Ovary (tissue), 9 donors: ENCODE measurements around the gene CCN6. TPM values are rescaled to one million over a fixed set of nuclear protein-coding genes. Genes with fewer than 3 reads are reported as not detected.

Experiments used
- DNase-seq, 5 donors: peaks; one replicate each; pipeline ENCODE4 v3.0.0-alpha.2; 2019 to 2020
- H3K27ac ChIP-seq, 2 donors: fragments of 200-600 bp; one replicate each; pipeline versions ENCODE4 v1.5.1 to v1.8.0; 2019 to 2022
- H3K27me3 ChIP-seq: fragments of 200-600 bp; one replicate; pipeline ENCODE4 v1.8.0; 2022
- H3K36me3 ChIP-seq: fragments of 200-600 bp; sonication (generic); one replicate; pipeline ENCODE4 v1.5.1; 2019
- H3K4me1 ChIP-seq: one replicate; pipeline ENCODE4 v1.8.1; 2013; ENCODE audit warnings: mild to moderate bottlenecking, moderate library complexity; ENCODE audit not compliant: insufficient read depth
- H3K4me3 ChIP-seq: fragments of 200-600 bp; sonication (generic); one replicate; pipeline ENCODE4 v1.5.1; 2017
- H3K9me3 ChIP-seq, 2 donors: fragments of 200-600 bp in 1 of 2; sonication (generic) in 1 of 2; one replicate each; pipeline versions ENCODE4 v1.5.1 to v1.8.1; 2013 to 2019; ENCODE audit warnings: mild to moderate bottlenecking in 1 of 2, moderate library complexity in 1 of 2
- CTCF ChIP-seq, 3 donors: fragments of 450-650 bp in 2 of 3; fragments of 200-600 bp in 1 of 3; IDR thresholded peaks; one replicate each; pipeline versions ENCODE4 v1.5.1 to v1.8.0; 2016 to 2022; ENCODE audit warnings: antibody characterized with exemption in 3 of 3, mild to moderate bottlenecking in 1 of 3
- EP300 ChIP-seq: sonication (generic); formaldehyde crosslinking; IDR thresholded peaks from one replicate; pipeline ENCODE4 v1.6.1; 2017; ENCODE audit warnings: antibody characterized with exemption
- POLR2A ChIP-seq: fragments of 450-650 bp; IDR thresholded peaks from one replicate; pipeline ENCODE4 v1.6.1; 2017; ENCODE audit warnings: antibody characterized with exemption, mild to moderate bottlenecking, moderate library complexity
- WGBS, 3 donors: extraction: QIAGEN DNeasy Blood & Tissue Kit in 1 of 3; methylation state at CpG; one replicate each; pipeline versions ENCODE4 v1.1.5 to v1.1.7; 2013 to 2017; 5-methylcytosine and 5-hydroxymethylcytosine counted together
- intact Hi-C, 4 donors: fragments of 100-400 bp; cut with DNase I; formaldehyde crosslinking; loops; one replicate each; pipeline versions ENCODE4 v1.11.0 to v1.15.1; 2022 to 2023
- polyA plus RNA-seq, 2 donors: library from polyadenylated mRNA; stranded (reverse); fragments of 200-250 nt in 1 of 2; fragments of 350-450 nt in 1 of 2; fragmentation: Illumina TruSeq in 1 of 2; extraction: RNeasy Lipid Tissue Mini Kit (QIAGEN cat#74804) in 1 of 2; gene quantifications; one replicate each; pipeline ENCODE4 v1.2.3, GENCODE V29; 2013 to 2014
- total RNA-seq, 7 donors: library from RNA; depleted of rRNA in 2 of 7; stranded (reverse); fragments of >200 nt in 2 of 7; fragmentation: NEBNext Ultra II Directional in 3 of 7; extraction: Animal tissue kit (Norgen Biotek cat#: 25700) in 3 of 7; gene quantifications; one replicate each; pipeline versions ENCODE4 v1.1.0 to v1.2.4, GENCODE V29; 2016 to 2023
- donor health status: DM: no; HTN: no; CAD: no; lungs with moderate emphysema.
- donor health status: DM: no; HTN: no; CAD: no.
- donor health status: Bipolar disorder and iron deficiency.
- donor health status: DM: yes; HTN: yes; CAD: no.
- donor health status: DM: no; HTN: no; CAD: no.
- donor health status: DM: yes; HTN: yes; CAD: no.

CCN6 gene
- total and polyA plus RNA-seq, 9 donors, result 0.25 to 2.2 (median 1.3) TPM; not detected in 6

GRCh38 chr6:112018619-112019416, 35.1 kb upstream of the CCN6 start:
- WGBS, 3 donors, result 5 to 15% (median 11%) methylated on average over 12 of the region's 12 CpGs
- H3K4me1 ChIP-seq, result peaks cover 8% of the 10 kb centered on the region

GRCh38 chr6:112019589-112019988, 34.3 kb upstream of the CCN6 start:
- Histone ChIP-seq H3K27me3 (no peaks in the 10 kb centered on the region), H3K4me1 (peaks cover 8% of the 10 kb centered on the region), H3K9me3 (no peaks in the 10 kb centered on the region), H3K27ac (no peak overlapping the region), H3K4me3 (no peak overlapping the region), H3K36me3 (no peaks in the 10 kb centered on the region)
- intact Hi-C loops, result no loop called here
- TF ChIP-seq POLR2A (no peak), CTCF (IDR thresholded peaks at IDR 0.05) (no peak), EP300 (no peak)
- WGBS, 3 donors, result 92 to 100% (median 98%) methylated on average over 1 of the region's 1 CpG
- no peak for DNase-seq

More at GRCh38 chr6:112018619-112019416, 35.1 kb upstream of the CCN6 start:
- H3K27ac ChIP-seq, result no peak overlapping the region
- no peak overlapping the region for H3K4me3 ChIP-seq
- no peaks in the 10 kb centered on the region for H3K27me3 ChIP-seq
- H3K36me3 ChIP-seq, result no peaks in the 10 kb centered on the region
- DNase-seq, result peak in 2 of 5 donors; percentile 32 to 46
- TF ChIP-seq EP300, result no peak
- TF ChIP-seq POLR2A, result no peak
- no peak for TF ChIP-seq CTCF (IDR thresholded peaks at IDR 0.05)
- H3K9me3 ChIP-seq, result no peaks in the 10 kb centered on the region
- intact Hi-C loops, result no loop called here

- no peak for TF ChIP-seq POLR2A
- no peak for TF ChIP-seq CTCF (IDR thresholded peaks at IDR 0.05)
- TF ChIP-seq EP300, result no peak
- Histone ChIP-seq H3K36me3 (no peaks in the 10 kb centered on the region), H3K9me3 (no peaks in the 10 kb centered on the region), H3K4me1 (peaks cover 7% of the 10 kb centered on the region), H3K27ac (no peak overlapping the region), H3K27me3 (no peaks in the 10 kb centered on the region), H3K4me3 (no peak overlapping the region)
- intact Hi-C loops, result no loop called here
- WGBS, 3 donors, result 74 to 80% (median 77%) methylated on average over 6 of the region's 6 CpGs
- DNase-seq, result no peak
Measured at GRCh38 chr6:112021691-112022310, 32.1 kb upstream of the CCN6 start.

DNA sequence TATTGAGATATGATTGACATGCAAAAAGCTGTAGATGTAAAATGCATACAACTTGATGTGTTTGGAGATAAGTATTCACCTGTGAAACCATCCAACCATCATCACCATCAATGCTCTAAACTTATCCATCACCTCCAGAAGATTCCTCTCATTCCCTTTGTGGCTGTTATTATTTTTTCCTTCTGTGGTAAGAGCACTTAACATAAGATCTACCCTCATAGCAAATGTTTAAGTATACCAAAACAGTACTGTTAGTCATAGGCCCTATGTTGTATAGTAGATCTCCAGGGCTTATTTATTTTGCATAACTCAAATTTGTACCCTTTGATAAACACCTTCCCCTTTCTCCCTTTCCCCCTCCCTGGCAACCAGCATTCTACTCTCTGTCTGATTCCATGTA, 31.2 kb upstream of the CCN6 start:
- DNase-seq, result no peak
- Histone ChIP-seq H3K9me3 (no peaks in the 10 kb centered on the region), H3K27me3 (no peaks in the 10 kb centered on the region), H3K4me1 (peaks cover 7% of the 10 kb centered on the region), H3K27ac (no peak overlapping the region), H3K4me3 (no peak overlapping the region), H3K36me3 (no peaks in the 10 kb centered on the region)
- no peak for TF ChIP-seq POLR2A
- no peak for TF ChIP-seq EP300
- TF ChIP-seq CTCF (IDR thresholded peaks at IDR 0.05), result no peak
- intact Hi-C loops, result no loop called here
